HG03439 (cell line): ENCODE data around the gene TKT.

Experiments used
- ATAC-seq: cut with Tn5 transposase; IDR thresholded peaks from one replicate; pipeline ENCODE4 v1.9.1; 2021; ENCODE audit warnings: mild to moderate bottlenecking, moderate library complexity; ENCODE audit not compliant: unreplicated experiment

Gene TKT

DNA sequence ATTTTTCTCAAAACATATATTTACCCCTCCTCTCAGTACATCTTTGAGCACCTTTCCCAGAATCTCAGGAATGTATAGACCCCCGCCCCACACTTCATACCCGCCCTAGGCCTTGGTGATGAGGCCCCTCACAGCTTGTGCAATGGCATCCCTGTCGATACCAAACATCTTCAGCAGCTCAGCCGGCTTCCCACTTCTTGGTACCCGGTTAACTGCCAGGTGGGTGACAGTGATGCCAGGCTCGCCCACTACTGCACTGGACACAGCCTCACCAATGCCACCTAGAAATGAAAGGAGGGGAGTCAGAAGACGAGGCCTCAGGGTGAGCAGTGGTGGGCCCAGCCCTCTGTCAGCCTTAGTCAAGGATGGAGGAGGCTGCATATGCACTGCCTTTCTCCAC lies 30.2 kb downstream of the TKT start:
- ATAC-seq, result no peak

DNA sequence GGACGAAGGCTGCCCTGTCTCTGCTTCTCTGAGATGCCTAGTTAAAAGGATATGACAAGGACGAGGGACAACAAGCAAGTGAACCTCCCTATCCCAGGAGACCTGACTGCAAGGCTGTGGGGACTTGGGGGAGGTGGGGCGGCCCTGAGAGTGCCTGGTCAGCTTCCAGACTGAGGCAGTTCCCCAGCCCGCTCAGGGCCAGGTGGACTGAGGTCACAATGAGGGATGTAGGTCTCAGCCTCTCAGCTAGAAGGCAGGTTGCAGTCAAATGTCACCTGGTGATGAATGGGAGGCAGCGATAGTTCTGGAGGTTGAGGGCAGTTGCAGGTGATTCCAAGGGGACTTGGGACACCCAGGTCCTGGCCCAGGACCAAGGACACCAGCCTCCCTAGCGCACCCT lies 30.6 kb downstream of the TKT start:
- ATAC-seq, result no peak

DNA sequence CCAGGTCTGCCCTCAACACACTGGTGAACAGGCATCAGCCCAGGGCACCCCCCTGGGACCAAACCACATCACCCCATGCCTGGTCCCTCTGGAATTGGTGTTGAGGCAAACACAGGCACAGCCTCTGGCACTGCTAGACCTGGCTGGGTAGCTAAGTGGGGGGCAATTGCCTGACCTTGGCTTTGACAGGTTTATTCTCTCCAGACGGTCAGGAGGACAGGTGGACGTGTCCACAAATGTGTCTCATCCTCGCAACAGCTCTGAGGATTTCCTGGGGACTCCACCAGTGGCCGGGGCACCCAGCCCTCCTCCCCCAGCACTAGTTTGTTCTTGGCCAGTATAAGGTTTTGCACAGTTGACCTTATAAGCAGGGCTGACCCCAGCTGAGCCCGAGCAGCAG lies 31.3 kb downstream of the TKT start:
- ATAC-seq, result no peak

DNA sequence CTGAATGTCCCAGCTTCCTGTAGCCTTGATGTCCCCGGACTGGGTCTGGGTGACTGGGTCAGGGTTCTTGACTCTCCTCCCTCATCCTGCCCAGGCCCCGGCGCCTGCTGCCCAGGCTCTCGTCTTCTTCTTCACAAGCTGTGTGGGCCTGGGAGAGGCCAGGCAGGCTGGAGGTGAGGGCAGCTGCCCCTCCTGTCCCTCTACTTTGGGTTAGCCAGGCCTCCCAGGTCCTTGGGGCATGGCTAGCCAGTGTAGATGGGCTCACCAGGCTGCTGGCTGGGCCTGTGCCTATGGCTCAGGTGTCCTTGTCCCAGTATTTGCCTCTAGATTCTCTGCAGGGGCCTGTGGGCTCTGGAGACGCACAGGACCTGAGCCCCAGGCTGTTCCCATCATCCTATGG lies 31.8 kb downstream of the TKT start:
- no peak for ATAC-seq

DNA sequence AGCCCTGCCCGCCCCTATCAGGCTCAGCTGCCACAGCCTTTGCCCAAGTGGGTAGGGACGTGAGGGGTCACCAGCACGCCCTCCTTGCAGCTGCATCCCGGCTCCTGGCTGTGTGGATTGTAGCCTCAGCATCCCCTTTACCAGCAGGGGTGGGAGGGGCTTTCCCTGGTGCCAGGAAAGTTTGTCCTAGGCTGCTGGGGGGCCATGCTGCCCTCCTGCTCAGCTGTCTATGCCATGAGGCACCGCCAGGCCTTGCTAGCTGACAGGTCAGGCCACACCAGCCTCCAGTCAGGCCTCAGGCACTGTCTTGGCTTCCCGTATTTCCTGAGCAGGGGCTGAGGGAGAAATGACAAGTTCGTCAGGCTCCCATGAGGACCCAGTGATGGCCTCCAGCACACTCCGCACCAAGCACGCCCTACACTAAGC lies 32.3 kb downstream of the TKT start:
- ATAC-seq, result no peak

DNA sequence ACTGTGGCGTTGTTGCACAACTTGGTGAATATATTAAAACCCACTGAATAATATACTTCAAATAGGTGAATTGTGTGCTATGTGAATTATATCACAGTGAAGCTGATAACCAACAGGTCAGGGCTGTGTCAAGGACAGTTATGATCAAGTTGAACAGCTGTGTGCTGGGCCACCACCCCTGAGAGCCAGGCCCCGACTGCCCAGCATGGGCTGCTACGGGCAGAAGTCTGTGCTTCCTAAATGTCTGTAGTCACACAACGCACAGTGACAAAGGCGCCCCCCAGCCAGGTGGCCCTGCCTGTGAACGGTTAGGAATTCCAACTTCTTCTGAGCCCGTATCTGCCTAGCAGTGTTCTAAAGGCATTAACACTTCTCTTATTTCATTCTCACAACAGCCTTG lies 32.8 kb downstream of the TKT start:
- no peak for ATAC-seq

DNA sequence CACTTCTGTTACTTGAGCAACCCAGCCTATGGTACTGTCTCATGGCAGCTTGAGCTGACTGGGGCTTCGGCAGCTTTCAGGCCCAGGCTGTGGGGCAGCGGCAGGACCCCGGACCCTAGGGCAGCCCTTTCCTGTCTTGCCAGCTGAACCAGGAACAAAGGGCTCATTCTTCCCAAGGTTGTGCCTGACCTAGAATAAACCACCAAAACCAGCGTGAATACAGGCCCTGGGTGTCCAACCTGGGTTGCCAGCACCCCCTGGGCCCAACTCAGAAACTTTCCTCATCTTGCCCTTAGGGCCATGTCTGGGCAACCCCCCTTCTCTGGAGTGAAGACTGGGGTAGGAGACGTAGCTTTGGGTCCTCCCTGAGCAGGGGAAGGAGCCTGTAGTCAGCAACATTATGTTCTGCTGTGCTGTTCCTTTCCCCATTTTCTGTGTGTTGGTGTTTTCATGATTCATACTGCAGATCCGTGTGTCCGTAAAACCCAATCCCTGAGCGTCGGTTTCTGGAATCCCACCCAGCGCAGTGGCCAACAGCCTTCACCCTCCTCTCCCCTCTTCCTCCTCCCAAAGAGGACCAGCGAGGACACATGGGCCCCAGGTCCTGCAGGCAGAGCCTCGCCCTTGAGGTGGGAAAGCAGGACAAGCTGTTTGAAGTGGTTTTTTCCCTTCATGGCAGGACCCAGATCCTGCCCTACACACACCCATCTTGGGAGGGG lies 33.5 kb downstream of the TKT start:
- no peak for ATAC-seq

DNA sequence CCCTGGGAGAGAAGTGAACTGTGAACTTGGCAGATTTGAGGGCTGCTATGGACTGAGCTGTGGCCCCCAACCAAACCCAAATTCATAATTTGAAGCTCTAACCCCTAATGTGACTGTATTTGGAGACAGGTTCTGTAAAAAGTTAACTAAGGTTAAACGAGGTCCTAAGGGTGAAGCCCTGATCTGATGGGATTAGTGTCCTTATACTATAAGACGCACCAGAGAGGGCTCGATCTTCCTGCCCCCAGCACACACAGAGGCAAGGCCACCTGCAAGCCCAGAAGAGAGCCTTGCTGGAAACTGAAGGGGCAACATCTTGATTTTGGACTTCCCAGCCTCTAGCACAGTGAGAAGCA lies 34.0 kb downstream of the TKT start:
- ATAC-seq, result no peak

DNA sequence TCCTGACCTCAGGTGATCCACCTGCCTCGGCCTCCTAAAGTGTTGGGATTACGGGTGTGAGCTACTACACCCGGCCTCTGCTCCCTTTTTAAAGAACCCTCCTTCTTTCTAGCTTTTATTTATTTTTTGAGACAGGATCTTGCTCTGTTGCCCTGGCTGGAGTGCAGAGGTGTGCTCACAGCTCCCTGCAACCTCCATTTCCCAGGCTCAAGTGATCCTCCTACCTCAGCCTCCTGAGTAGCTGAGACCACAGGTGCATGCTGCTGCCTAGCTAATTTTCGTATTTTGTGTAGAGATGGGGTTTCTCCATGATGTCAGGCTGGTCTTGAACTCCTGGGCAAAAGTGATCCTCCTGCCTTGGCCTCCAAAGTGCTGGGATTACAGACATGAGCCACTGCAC lies 34.5 kb downstream of the TKT start:
- ATAC-seq, result no peak

DNA sequence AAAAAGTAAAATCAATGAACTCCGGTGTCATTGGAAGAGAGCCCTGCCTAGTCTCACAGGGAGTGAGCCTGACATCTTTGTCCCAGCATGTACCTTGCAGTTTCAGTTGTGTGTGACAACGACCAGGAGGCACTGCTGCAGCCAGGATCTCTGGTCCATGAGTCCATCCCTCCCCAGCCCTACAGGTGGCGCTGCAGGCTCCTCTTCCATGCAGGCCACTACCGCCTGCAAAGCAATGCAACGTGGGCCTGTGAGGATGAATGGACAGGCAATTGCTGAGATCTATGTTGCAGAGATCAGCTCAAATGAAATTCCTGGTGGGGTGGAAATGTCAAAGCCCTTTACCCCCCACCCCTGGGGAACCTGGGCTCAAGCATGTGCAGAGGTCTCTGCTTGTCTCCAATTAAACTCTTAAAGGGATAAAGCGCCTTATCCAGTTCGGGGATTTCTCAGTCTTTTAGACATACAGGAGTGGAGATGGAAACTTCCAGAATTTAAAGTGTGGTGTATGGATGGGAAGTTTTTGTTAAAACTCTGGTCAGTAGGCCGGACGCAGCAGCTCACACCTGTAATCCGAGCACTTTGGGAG lies 35.8 kb downstream of the TKT start:
- ATAC-seq, result peak; percentile 61

DNA sequence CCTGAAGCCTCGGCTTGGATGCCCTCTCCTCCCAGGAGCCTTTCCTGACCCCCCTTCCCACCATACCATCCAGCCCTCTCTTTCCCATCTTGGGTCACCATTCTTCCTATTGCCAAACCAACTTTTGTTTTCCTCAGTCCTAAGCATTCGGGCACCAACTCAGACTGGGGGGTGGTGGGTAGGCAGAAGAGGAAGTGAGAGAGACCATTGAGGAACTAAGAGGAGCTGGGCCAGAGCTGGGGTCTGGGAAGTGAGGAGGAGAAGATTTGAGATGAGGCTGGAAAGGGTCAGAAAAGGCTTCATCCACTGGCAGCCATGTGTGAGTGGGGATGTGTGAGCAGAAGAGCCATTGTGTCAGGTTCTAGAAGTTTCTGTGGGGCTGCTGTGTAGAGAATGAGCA lies 37.7 kb downstream of the TKT start:
- ATAC-seq, result no peak

DNA sequence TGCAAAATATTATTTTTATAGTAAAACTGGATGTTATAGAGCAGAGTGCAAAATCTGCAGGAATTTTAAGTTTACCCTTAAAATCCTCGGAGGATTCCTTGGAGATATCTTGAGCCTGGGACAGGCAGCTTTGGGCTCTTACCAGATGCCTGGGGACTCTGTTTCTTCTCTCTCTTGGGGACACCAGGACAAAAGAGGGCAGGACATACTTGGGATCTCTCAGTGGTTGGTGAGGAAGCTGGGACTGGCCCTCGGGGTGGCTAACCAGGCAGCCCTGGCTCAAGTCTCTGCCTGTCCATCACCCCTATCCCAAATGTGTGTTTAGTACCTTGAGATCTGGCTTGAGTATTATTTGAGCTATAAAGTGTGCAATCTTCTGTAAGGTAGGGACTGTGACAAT lies 38.6 kb downstream of the TKT start:
- ATAC-seq, result no peak

DNA sequence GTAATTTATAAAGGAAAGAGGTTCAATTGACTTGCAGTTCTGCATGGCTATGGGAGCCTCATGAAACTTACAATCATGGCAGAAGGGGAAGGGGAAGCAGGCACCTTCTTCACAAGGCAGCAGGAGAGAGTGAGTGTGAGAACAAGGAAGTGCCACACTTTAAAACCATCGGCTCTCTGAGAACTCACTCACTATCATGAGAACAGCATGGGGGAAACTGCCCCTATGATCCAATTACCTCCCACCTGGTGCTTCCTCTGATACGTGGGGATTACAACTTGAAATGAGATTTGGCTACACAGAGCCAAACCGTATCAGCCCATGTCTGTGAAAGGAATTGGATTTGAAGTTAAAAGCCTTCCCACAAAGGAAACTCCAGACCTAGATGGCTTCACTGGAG lies 39.1 kb downstream of the TKT start:
- ATAC-seq, result no peak

DNA sequence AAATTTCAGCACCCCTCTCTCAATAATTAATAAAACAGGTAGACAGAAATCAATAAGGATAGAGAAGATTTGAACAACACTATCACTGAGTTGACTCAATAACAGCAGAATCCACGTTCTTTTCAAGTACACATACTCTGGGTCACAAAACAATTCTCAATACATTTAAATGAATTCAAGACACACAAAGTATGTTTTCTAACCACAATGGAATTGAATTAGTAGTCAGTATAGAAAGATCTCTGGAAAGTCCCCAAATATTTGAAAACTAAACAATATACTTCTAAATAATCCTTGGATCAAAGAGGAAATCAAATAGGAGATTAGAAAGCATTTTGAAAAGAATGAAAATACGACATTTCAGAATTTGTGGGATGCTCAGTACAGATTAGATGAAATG lies 40.0 kb downstream of the TKT start:
- ATAC-seq, result no peak

DNA sequence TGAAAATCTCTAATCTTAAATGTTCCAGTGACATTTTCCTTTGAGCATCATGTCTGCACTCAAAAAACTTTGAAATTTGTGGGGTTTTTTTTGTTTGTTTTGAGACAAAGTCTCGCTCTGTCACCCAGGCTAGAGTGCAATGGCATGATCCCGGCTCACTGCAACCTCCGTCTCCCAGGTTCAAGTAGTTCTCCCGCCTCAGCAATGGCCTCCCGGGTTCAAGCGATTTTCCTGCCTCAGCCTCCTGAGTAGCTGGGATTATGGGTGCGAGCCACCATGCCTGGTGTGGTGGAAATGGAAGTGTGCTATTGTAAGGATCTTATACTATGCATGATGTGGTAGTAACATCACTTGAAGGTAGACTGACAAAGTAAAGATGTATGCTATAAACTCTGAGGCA lies 42.5 kb downstream of the TKT start:
- no peak for ATAC-seq

DNA sequence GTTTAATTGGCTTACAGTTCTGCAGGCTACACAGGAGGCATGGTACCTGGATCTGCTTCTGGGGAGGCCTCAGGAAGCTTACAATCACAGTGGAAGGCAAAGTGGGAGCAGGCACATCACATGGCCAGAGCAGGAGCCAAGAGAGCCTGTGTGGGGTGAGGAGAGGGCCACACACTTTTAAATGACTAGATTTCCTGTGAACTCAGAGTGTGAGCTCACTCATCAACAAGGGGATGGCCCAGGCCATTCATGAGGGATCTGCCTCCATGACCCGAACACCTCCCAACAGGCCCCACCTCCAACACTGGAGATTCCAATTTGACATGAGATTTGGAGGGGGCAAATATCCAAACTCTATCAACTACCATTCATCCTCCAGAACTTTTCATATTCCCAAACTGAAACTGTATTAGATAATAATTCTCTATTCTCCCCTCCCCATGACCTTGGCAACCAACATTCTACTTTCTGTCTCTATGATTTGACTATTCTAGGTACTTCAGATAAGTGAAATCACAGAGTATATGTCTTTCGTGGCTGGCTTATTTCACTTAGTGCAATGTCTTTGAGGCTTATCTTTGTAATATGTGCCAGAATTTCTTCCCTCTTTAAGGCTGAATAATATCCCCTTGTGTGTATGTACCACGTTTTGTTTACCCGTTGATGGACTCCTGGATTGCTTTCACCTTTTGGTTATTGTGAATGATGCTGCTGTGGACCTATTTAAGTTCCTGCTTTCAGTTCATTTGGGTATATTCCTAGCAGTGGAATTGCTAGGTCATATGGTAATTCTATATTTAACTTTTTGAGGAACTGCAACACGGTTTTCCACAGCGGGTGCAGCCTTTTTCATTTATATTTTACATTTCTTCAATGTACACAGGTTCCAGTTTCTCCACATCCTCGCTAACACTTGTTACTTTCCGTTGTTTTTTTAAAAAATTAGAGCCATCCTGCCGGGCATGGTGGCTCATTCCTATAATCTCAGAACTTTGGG lies 43.8 kb downstream of the TKT start:
- no peak for ATAC-seq

DNA sequence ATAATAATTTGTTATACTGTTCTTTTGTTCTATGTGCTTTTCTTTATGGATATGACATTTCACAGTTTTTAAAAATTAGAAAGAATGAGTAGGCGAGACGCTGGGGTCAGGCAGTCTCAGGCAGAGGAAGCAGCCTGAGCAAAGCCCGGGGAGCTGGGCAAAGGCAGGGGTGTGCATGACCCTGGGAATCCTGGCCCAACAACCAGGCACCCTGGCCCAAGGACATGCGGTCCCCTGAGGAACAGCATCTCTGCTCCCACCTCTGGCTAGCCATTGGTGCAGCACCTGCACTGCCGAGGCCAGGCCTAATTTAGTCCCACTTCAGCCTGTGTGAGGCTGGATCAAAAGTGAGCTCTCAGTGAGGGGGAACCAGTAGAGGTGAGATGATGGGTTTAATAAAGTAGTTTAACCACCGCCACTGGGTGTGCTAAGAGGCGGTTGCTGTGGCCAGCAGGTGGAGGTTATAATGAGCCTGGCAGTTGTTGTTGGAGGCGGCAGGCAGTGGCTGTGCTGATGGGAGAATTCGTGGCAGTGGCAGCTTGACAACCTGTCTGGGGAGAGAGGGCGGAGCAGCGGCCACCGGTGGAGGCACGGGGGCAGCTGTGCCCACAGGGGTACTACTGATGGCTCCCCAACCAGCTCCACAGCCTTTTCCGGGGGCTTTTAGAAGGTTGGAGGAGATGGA lies 53.3 kb downstream of the TKT start:
- ATAC-seq, result no peak

DNA sequence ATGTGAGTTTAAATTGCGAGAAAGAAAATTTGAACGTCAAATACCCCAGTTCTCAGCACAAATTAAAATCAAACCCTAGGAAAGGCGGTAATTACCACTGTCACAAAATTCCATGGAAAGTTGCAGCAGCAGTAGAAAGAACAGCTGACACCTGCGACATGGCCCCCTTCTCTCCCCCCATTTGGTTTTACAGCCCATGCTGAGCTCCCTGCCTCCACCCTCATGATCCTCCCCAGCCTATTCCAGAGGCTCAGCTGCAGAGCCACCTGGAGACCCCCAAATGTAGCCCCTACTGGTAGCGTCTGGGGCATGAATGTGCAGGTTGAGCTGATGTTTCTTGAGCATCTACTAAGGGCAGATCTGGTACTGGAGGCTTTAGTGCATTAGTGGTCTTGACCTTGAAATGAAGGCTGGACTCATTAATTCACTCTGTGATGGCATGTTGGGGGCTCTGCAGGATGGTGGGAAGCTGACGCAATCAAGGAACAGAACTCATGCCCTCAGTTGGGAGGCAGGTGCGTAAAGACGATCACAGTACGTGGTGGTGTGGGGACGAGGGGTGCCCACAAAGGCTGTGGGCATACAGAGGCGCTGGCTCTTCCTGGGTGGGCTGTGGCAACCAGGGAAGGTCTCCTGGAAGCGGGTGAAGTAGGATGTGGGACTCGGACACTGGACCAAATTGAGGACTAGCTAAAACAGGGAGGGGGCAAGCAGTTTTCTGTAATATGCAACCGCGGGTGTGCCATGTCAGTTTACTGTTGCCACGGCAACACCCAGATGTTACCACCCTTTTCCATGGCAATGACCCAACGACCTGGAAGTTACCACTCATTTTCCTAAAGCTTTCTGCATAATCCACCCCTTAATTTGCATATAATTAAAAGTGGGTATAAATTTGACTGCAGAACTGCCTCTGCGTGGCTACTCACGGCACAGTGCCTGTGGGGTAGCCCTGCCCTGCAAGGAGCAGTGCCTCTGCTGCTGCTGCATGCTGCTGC lies 55.0 kb downstream of the TKT start:
- ATAC-seq, result no peak

DNA sequence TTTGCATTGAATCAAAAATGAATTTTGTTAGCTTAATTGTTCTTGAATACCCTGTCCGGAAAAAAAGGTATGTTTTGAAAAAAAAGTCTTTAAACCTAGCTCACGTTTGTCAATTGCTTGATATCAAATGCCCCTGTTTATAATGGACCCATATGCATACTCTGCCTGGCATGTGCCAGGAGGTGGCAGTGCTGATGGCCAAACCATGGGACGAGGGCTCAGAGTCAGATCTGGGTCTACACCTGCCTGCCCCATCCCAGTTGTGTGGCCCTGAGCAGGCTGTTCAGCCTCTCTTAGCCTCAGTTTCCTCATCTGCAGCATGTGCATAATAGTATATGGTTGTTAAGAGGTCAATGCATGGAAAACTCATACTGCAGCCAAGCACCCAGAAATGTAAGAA lies 56.0 kb downstream of the TKT start:
- ATAC-seq, result no peak

DNA sequence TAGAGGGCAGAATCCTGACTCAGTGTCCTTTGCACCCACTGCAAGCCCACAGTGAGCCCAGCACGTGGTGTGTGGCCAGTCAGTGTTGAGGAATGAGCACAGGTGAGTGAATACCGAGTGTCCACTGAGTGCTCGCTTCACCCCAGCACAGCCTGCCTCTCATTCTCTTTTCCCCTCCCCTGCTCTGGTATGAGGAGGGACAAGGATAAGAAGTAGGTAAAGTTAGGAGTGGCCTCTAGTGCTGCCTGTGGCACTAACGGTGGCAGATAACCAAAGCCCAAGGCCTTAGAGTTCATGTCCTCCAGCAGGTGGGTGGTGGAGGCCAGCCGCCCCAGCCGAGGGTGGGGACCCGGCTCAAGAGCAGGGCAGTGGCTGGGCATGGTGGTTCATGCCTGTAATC lies 56.8 kb downstream of the TKT start:
- no peak for ATAC-seq
